NCI-H510A treated with DMSO at 0.1 percent for 48 hours (cell line): ENCODE measurements around the gene LAMC2.

ENCODE experiments used
- DNase-seq: peaks from one replicate; lab custom pipeline; 2025; lab: John Stamatoyannopoulos, UW

The LAMC2 gene

DNA sequence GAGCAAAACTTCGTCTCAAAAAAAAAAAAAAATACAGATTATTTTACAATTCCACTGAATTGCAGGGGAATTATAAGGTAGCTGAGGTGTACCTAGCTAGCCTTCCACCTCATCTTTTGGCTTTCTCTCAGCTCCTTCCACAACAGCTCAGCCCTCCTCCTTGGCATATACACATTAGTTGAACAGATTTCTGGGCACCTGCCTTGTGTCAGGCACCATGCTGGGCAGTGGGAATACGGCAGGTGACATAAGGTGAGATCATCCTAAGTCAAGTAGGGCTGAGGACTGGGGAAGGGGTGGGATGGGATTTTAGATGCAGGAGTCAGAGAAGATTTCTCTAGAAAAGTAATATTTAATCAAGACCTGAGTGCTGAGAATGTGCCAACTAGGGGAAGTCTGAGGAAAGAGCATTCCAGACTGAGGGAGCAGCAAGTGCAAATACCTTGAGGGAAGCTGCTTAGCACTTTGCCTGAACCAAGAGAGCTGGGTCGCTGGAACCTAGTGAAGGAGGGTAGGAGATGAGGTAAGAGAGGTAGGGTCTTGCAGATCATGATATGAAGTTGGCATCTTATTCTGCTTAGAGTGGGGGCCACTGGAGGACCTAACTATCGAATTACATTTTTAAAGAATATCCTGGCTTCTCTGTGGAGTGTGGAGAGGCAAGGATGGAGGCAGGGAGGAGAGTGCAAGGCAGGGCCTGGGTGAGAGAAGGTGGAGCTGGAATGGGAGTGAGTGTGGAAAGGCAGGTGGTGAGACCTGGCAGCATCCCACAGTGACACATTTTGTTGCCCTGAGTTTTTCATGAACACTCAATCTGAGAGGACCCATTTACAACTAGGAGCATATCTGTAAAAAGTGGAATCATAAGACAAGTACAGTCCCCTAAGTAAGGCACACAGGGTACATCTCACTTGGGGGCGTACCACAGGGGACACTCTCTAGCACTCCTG, 28.2 kb downstream of the LAMC2 start:
- DNase-seq, result no peak

DNA sequence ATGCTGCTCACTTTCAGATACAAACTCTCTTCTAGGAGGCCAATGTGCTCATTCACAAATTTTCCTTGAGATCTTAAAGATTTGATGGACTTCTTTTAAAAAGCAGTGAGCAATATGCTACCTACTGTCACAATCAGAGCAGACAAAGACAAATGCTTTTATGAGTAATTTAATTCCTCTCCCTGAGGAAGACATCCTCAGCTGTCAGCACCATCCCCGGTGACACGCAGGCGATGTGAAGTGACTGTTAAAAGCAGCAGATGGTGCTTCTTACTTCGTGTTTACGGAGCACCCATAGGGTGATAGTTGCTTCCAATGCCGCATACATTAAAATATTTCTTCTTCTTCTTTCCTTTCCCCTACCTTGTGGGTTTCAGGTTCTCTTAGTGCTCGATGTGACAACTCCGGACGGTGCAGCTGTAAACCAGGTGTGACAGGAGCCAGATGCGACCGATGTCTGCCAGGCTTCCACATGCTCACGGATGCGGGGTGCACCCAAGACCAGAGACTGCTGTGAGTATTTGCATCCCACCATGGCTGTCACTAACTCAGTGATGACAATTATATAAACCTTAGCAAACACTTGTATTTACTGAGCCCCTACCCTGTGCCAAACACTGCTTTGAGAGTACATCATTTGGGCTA, 29.1 kb downstream of the LAMC2 start:
- DNase-seq, result peak; percentile 24

DNA sequence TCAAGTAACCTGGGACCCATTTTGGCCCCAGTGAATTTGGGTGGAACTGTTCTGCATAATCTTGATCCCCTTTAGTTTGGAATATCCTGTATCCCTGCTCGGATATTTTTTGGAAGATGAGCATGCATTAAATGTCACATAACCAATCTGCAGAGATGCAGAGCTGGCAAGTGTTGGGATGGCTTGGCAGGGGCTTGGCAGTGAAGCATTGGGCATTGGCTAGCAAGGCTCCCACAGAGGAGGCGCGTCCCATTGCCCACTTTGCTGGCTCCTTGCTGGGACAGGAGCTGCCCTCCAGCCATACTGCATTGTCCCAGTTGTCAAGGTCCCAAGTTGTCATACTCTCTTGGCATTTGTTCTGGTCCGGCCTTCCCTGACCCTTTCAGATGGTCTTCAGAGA, 29.9 kb downstream of the LAMC2 start:
- DNase-seq, result no peak

DNA sequence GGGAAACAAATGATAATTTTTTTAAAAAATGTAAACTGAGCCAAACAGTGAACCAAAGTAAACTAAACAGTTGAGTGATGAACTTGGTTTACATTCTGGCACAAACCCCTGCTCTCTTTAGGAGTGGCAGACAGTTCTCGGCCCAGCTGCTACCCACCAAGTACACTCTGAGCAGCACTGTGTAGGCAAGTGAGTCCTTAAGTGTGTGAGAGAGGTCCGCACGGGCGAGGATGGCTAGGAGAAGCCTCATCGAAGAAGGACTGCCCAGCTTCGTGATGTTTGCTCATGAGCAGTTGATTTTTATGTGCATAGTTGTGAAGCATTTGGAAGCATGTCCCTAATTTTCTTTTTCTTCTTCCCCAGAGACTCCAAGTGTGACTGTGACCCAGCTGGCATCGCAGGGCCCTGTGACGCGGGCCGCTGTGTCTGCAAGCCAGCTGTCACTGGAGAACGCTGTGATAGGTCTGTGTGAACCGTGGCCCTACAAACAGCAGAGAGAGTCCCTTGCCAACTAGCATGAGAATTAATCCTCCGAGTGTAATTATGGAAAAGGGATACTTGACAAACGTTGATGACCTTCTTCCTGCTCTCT, 32.1 kb downstream of the LAMC2 start:
- peak; percentile 48 for DNase-seq

DNA sequence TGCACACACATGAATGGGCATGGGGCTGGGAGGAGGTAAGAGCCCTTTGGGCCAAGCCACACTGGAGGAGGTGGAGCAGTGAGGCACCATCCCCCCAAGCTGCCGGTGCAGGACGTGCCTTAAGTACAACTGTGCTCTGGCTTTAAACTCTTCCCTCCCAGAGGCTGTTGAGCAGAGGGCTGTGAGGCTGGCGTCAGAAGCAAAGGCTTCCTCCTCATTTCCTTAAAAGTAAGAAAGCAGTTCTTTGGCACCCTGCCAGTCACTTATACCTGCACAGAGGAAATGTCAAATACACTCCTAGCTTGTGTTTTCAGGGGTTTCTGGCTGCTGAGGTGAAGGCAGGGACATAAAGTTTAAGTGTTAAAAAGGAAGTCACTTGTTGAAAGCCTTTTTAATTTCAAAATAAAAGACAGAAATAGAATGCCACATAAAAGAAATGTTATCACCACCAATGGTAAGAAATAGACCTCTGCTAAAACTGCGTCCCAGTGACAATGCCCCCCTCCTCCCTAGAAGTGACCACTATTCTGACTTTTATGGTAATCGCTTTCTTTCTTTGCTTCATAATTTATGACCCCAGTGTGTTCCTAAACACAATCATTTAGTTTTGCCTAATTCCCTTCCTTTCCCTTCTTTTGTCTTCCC, 33.0 kb downstream of the LAMC2 start:
- peak; percentile 55 for DNase-seq

DNA sequence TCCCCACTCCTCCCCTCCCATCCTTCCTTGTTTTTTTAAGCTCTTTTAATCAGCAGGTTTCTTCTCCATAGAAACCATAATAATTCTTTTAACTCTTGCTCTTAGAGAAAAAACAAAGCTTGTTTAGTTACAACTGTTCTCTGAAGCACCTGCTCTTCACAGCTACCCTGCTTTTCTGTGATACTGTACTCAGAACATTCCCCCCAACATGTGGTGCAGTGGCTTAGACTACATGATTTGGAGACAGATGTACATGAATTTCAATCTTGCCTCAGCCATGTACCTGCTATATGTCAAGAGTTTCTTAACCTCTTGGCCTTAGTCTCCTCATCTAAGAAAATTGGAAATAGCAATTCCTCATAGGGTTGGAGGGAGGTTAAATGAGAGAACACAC, 33.5 kb downstream of the LAMC2 start:
- no peak for DNase-seq

DNA sequence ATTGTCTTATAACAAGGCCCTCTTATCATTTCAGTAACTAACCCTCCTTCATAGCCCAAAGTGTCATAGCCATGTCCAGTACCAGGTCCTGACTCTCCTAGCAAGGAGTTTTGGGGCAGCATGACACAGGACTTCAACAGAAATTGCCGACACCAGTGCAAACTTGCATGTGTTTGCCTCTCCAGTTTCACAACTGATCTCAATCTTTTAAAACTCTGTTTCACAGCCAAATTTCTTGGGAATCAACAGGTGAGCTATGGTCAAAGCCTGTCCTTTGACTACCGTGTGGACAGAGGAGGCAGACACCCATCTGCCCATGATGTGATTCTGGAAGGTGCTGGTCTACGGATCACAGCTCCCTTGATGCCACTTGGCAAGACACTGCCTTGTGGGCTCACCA, 36.8 kb downstream of the LAMC2 start:
- DNase-seq, result no peak

DNA sequence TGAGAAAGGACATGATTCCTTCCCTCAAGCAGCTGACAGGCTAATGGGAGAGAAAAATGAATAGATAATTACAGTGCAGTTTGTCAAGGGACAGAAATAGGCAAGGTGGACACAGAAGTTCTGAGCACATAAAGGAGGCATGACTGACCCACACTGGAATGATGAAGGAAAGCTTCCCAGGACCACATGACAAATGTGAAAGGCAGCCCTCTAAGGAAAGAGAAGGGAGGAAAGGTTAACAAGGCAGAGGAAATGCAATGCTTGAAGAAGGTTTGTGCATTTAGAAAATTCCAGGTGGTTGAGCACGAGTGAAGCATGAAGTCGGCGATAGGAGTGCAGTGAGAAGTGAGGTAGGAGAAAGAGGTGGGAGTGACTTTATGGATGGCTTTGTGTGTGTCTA, 37.4 kb downstream of the LAMC2 start:
- no peak for DNase-seq

DNA sequence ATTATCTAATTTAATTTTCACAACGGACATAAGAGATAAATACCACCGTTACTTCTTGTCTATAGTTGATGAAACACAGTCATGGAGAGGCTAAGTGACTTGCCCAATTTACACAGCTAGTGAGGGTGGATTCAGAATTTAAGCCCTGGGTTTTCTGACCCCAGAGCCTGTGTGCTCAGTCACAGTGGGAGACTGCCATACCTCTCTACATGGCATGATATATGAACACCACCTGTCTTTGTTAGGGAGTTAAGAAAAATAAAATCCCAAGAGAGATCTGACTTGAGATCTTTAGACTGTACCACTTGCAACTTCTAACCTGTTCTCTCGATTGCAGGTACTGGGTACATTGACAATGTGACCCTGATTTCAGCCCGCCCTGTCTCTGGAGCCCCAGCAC, 40.3 kb downstream of the LAMC2 start:
- DNase-seq, result peak; percentile 42

DNA sequence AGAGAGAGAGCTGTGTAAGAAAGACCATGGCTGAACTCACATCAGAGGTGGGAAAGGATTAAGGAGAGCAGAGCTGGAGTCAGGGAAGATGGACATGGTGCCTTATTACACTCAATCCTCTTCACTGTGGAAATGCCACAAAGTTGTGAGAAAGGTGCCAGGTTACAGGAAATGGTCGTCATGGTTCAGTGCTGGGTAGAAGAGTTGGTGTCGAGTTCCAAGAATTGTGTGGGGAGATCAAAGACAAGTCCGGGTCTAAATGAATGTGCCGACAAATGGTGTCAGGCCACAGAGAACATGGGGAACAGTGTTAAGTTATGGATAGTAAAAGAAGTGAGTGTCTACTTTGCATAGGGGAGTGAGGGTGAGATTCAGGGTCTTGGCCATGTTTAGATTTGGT, 40.9 kb downstream of the LAMC2 start:
- peak; percentile 94 for DNase-seq

DNA sequence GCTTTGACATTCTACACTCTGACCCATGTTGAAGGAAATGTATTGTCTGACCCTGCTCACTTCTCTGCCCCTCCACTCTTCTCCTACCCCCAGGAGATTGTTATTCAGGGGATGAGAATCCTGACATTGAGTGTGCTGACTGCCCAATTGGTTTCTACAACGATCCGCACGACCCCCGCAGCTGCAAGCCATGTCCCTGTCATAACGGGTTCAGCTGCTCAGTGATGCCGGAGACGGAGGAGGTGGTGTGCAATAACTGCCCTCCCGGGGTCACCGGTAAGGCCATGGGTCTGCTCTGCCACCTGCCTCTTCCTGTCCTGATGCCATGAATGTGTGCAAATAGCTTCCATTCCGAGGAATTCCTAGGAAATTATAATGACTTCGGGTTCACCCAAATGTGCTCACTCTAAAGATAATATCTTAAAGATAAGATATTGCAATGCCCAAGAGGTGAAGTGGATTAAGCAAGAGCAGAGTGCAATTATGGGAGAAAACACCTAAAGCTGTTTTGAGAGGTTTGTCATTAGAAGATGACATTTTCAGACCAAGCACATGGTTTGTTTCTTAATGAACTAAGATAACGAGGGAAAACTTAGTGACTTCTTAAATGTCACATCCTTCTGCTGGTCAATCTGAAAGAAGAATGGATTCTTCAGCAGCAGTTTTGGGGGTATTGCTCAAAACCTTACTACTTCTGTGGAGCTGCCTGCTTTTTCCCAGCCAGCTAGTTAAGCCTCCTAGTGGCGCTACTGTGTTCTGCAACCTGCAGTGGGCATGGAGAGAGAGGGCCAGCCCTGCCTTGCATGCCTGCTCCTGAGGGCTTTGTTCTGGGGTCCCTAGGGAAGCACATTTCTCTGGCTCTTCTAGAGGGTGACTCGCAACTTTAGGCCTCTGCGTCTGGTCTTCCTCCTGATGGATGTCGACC, 41.6 kb downstream of the LAMC2 start:
- DNase-seq, result peak; percentile 37

DNA sequence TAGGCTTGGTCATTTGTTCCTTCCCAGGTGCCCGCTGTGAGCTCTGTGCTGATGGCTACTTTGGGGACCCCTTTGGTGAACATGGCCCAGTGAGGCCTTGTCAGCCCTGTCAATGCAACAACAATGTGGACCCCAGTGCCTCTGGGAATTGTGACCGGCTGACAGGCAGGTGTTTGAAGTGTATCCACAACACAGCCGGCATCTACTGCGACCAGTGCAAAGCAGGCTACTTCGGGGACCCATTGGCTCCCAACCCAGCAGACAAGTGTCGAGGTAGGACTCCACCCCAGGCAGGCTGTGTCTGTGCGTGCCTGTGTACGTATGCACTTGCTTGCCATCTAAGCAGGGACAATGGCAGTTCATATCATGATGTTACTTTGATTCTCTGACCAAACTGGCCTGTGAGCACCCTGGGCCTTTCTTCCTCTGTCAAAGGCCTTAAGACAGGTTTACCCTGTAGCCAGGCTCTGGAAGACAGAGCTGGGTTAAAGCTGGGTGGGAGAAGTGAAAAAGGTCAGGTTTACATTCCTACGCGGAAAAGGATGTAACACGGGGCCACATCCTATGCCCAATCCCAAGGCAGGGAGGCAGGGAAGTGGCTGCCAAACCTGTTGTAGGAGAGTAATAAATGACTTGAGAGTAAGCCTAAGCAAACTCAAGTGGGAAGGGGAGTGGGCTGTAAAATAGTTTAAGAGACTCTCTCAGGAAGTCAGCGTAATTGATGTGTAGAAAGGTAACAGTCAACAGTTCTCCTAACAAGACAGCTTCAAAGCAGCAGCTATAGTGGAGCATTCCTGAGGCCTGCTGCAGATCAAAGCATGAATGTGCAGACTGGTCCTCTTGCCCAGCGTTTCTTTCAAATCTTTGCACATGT, 42.5 kb downstream of the LAMC2 start:
- DNase-seq, result peak; percentile 38

DNA sequence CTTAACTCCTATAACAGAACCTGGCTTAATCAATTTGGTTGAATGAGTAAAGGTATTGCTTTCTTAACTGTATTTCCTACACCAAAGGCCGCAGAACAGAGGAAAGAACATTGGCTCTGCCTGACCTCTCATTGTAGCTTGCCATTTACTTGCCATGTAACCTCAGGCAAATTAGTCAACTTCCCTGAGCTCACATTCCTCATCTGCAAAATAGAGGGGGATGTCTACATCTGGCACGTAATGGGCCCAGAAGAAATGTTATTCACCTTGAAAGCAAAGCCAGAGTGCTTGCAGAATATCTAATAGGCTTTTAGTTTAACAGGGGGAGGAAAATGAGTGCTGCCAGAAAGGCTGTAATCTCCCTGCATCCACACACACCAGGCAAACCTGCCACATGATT, 44.3 kb downstream of the LAMC2 start:
- DNase-seq, result no peak

DNA sequence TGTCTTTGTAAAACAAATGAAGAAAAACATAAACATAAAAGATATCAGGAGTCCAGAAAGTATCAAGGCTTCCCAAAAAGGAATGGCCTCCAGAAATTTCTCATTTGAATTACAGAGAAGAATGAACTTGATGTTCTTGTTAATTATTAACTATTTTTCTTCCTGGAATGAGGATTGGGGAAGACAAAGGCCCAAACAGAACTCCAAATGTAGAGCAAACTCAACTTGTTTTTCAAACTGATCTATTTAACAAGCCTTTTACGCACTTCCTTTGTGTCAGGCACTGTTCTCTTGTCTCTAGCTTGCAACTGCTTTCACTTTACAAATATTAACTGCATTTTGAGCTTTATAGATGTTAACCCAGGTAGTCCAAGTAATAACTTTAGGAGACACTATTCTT, 45.5 kb downstream of the LAMC2 start:
- no peak for DNase-seq

DNA sequence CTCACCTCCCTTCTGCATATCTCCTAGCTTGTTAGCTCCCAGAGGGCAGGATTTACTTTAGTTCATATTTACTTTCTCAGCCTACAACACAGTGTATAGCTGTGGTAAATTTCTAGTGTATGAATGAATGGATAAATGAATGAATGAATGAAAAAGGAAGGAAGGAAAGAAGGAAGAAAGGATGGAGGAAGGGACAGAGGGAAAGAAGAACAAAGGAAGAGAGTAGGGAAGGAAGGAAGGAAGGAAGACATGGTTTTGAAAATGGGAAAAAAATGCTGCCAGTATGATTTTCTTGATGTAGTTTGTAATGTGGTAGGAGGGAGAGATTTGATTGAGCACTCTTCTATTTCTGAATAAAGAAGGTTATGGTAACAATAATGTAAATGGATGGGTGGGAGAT, 47.0 kb downstream of the LAMC2 start:
- DNase-seq, result no peak

DNA sequence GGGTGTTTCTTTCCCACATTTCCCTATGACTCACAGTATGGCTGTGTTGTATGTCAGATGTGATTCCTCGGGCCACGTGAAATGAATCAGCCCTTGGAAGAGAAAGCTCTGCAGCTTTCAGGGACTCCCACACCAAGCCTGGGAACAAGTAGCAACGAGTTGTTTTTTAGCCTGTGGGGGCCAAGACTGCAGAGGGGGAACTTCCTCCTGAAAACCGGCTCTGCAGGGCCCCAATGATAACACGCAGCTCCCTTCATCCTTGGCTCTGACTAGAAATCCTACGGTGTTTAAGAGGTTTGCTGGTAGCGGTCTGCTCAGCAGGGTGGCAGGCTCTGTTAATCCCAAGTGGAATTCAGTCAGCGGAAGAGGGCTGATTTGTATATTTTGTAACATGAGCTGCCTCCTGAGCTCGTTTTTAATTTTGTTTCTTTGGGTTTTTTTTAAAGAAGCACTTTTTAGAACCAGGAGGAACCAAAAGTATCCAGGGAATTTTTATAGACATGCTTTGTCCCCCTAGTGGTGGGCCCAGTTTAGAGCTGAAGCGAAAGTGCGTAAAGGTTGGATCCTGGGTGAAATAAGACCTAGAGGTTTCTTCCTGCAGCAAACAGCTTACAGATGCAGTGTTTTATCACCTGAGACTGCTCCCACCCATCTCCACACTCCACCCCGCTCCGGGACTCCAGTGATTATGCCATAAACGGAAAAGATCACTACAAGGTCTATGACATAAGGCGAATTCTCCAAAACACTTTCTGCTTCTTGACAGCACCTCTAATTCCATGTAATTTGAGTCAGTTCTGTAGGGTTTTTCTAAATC, 48.8 kb downstream of the LAMC2 start:
- DNase-seq, result peak; percentile 67

DNA sequence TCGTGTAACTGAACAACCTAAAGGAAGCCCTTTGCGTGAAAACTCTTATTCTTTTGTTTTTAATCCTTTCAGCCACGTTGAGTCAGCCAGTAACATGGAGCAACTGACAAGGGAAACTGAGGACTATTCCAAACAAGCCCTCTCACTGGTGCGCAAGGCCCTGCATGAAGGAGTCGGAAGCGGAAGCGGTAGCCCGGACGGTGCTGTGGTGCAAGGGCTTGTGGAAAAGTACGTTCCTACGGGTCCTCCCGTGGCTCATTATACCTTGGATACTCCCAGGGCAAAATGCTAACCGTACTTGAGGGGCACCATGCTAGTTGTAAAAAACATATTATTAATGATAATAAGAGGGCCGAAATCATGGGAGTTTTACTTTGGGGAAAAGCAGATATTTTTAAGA, 49.4 kb downstream of the LAMC2 start:
- DNase-seq, result no peak

DNA sequence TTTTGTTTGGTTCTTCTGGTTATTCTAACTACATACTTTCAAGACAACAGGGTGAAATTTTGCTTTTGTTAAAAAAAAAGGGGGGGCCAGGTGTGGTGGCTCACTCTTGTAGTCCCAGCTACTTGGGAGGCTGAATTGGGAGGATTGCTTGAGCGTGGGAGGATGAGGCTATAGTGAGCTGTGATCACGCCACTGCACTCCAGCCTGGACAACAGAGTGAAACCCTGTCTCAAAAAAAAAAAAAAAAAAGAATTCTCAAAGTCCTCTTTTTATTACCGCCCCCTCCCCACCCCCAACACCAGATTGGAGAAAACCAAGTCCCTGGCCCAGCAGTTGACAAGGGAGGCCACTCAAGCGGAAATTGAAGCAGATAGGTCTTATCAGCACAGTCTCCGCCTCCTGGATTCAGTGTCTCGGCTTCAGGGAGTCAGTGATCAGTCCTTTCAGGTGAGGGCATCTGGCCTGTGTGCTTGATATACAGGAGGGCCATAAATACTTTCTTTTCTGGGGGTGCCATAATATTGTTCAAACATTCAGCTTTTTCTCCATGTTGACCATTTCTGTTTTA, 50.2 kb downstream of the LAMC2 start:
- DNase-seq, result no peak

DNA sequence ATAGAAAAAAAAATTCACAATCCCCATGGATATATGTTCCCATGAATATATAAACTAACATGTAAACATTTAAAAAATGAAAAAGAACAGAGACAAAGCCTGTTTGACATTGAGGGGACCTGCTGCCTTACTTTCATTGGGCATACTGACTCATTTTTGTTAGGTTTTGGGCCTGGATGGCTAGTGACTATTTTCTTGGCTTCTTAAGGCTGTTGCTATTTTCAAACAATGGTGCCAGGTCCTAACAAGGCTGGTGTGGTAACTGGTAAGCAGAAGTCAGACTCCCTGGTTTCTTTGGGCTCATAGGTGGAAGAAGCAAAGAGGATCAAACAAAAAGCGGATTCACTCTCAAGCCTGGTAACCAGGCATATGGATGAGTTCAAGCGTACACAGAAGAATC, 51.0 kb downstream of the LAMC2 start:
- DNase-seq, result no peak
